ENCODE data around the gene CAMK1D. TPM values are rescaled to one million over a fixed set of nuclear protein-coding genes. Genes with fewer than 3 reads are reported as not detected.

The CAMK1D gene
- total and polyA plus RNA-seq, 8 donors: 4.4 to 10.8 (median 4.8) TPM

- Histone ChIP-seq H3K4me3 (no peak overlapping the region), H3K4me1 (no peaks in the 10 kb centered on the region), H3K27ac (no peak overlapping the region), H3K9me3 (no peaks in the 10 kb centered on the region), H3K36me3 (no peaks in the 10 kb centered on the region), H3K27me3 (peaks cover 0 to 6% of the 10 kb centered on the region in 2 donors)
- intact Hi-C loops (cut with DNase I): no loop called here
- ATAC-seq (no peak), DNase-seq (no peak)
- TF ChIP-seq, protein P1, sequence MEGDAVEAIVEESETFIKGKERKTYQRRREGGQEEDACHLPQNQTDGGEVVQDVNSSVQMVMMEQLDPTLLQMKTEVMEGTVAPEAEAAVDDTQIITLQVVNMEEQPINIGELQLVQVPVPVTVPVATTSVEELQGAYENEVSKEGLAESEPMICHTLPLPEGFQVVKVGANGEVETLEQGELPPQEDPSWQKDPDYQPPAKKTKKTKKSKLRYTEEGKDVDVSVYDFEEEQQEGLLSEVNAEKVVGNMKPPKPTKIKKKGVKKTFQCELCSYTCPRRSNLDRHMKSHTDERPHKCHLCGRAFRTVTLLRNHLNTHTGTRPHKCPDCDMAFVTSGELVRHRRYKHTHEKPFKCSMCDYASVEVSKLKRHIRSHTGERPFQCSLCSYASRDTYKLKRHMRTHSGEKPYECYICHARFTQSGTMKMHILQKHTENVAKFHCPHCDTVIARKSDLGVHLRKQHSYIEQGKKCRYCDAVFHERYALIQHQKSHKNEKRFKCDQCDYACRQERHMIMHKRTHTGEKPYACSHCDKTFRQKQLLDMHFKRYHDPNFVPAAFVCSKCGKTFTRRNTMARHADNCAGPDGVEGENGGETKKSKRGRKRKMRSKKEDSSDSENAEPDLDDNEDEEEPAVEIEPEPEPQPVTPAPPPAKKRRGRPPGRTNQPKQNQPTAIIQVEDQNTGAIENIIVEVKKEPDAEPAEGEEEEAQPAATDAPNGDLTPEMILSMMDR (IDR thresholded peaks at IDR 0.05): no peak
Observed at GRCh38 chr10:12642036-12642435, 292.7 kb downstream of the CAMK1D start.

GRCh38 chr10:12643279-12643678, 293.9 kb downstream of the CAMK1D start:
- intact Hi-C loops (cut with DNase I): no loop called here

DNA sequence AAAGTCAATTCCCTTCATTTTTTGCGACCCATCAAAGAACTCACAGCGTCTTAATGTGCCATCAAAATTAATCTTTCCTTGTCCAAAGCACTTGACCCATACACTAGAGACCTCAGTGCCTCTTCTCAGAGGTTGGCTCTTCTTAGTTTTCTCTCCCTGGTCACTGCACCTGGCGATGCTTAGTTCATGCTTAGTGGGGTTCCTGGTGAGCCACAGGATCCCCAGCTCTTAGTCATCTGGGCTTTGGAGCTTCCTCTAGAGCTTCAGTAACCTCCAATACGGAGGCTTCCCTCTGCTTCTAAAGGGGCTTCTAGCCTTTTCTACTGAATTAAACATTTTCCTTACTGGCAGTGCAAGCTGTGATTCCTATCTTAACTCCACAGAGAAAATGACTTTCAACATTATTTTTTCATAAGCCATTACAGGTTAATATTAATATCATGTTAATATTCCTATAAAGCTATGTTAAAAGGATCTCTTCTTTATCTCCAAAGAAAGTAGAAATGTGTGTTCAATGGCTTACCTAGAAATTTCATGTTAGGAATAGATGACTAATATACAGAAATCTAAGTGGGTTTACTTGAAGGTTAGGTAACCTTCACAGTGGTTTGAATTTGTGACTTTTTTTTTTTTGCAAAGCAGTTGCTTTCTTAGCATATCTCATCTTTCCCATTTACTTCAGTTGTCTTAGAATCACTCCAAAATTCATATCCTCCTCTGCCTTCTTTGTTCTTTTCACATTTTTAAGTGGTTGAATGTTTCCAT, 295.2 kb downstream of the CAMK1D start:
- DNase-seq: no peak
- no peak for ATAC-seq
- H3K4me3 ChIP-seq: no peak overlapping the region
- intact Hi-C loops (cut with DNase I): no loop called here
- TF ChIP-seq, protein P1 (IDR thresholded peaks at IDR 0.05): no peak
- no peak overlapping the region for H3K27ac ChIP-seq
- no peaks in the 10 kb centered on the region for H3K36me3 ChIP-seq
- no peaks in the 10 kb centered on the region for H3K9me3 ChIP-seq
- H3K4me1 ChIP-seq: no peaks in the 10 kb centered on the region
- peaks cover 0 to 6% of the 10 kb centered on the region in 2 donors for H3K27me3 ChIP-seq

More at GRCh38 chr10:12643279-12643678, 293.9 kb downstream of the CAMK1D start:
- TF ChIP-seq, protein P1 (IDR thresholded peaks at IDR 0.05): no peak
- Histone ChIP-seq H3K27me3 (peaks cover 0 to 6% of the 10 kb centered on the region in 2 donors), H3K9me3 (no peaks in the 10 kb centered on the region), H3K4me3 (no peak overlapping the region), H3K4me1 (no peaks in the 10 kb centered on the region), H3K36me3 (no peaks in the 10 kb centered on the region), H3K27ac (no peak overlapping the region)
- no peak for ATAC-seq
- DNase-seq: no peak

DNA sequence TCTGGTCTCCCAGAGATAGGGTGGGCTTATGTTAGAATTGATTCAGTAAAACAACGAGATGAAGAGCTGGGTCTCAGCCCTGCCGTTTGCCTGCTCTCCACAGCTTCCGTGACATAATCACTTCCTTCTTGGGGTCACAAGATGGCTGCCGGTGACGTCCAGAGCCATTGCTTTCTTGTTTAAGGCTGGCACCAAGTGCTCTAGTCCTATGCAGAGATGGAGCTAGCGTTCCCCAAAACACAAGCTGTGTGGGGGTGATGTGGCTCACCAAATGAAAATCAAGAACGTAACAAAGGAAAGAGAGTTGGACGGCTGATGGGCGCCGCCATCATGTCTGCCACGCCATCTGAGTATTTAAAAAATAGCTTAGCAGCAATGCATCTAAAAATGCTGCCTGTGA, 296.1 kb downstream of the CAMK1D start:
- H3K4me1 ChIP-seq: no peaks in the 10 kb centered on the region
- intact Hi-C loops (cut with DNase I): no loop called here
- H3K9me3 ChIP-seq: no peaks in the 10 kb centered on the region
- peaks cover 0 to 6% of the 10 kb centered on the region in 2 donors for H3K27me3 ChIP-seq
- TF ChIP-seq, protein P1 (IDR thresholded peaks at IDR 0.05): no peak
- DNase-seq: no peak
- no peaks in the 10 kb centered on the region for H3K36me3 ChIP-seq
- no peak for ATAC-seq
- no peak overlapping the region for H3K27ac ChIP-seq
- H3K4me3 ChIP-seq: no peak overlapping the region

DNA sequence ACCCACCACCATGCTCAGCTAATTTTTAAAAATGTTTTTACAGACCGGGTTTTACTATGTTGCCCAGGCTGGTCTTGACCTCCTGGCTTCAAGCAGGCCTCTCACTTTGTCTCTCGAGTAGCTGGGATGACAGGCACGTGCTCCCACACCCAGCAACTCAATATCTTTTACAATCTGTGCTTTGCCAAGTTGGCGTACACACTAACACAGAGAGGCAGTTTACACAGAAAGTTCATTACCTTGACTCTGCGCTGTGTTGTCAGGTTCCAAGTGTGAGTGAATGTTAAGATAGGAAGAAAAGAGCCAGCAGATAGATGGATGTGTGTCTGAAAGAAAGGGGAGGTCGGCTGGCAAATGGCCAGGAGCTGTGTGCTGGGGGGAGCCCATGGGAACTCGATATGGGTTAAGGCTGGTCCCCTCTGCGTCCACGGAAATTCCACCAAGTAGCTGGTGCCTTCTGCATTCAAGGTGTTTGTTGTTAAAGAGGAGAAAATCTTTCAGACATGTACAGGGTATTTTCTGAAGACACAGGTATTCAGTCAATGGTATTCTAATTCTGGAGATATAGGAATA, 299.8 kb downstream of the CAMK1D start:
- ATAC-seq (no peak), DNase-seq (no peak)
- TF ChIP-seq, protein P1 (IDR thresholded peaks at IDR 0.05): no peak
- intact Hi-C loops (cut with DNase I): no loop called here
- H3K4me1 ChIP-seq: no peaks in the 10 kb centered on the region
- peaks cover 0 to 13% of the 10 kb centered on the region in 2 donors for H3K27me3 ChIP-seq
- H3K4me3 ChIP-seq: no peak overlapping the region
- H3K9me3 ChIP-seq: no peaks in the 10 kb centered on the region
- no peaks in the 10 kb centered on the region for H3K36me3 ChIP-seq
- H3K27ac ChIP-seq: no peak overlapping the region

All from left lung (tissue), 10 donors.